Activated CD8-positive, alpha-beta T cell treated with anti-CD3 and anti-CD28 coated beads for 36 hours (primary cell): ENCODE data around the gene TMEM184A. TPM values are rescaled to one million over a fixed set of nuclear protein-coding genes. Genes with fewer than 3 reads are reported as not detected.

ENCODE experiments used
- ATAC-seq: fragments of 200-7000 bp; cut with Tn5 transposase; one replicate; pipeline ENCODE4 v1.10.0; 2021; ENCODE audit warnings: mild to moderate bottlenecking, moderate library complexity
- CTCF ChIA-PET: fragments of 350-600 bp; sonication (Branson Sonifier 250); formaldehyde crosslinking; loops from one replicate; lab custom pipeline; 2021; ENCODE audit warnings: antibody characterized with exemption; lab: Charles Lee
- POLR2A ChIA-PET: fragments of 350-600 bp; sonication (Branson Sonifier 250); formaldehyde crosslinking; loops from one replicate; lab custom pipeline; 2021; ENCODE audit warnings: antibody characterized with exemption; lab: Charles Lee
- DNase-seq: peaks from one replicate; pipeline ENCODE4 v3.0.0-alpha.2; 2020
- H3K27ac Mint-ChIP-seq: one replicate; pipeline ENCODE4 v1.8.0; 2021; ENCODE audit warnings: mild to moderate bottlenecking, mixed read lengths
- H3K27me3 Mint-ChIP-seq: one replicate; pipeline ENCODE4 v1.8.0; 2021; ENCODE audit warnings: mixed read lengths
- H3K36me3 Mint-ChIP-seq: one replicate; pipeline ENCODE4 v1.8.0; 2021; ENCODE audit warnings: low read depth, mixed read lengths
- H3K4me1 Mint-ChIP-seq: one replicate; pipeline ENCODE4 v1.8.0; 2021; ENCODE audit warnings: low read depth, mixed read lengths
- H3K4me3 Mint-ChIP-seq: one replicate; pipeline ENCODE4 v1.8.0; 2021; ENCODE audit warnings: mild to moderate bottlenecking, moderate library complexity, mixed read lengths
- H3K9me3 Mint-ChIP-seq: one replicate; pipeline ENCODE4 v1.8.0; 2021; ENCODE audit warnings: mixed read lengths
- CTCF ChIP-seq: fragments of 200-600 bp; IDR thresholded peaks from one replicate; pipeline ENCODE4 v1.8.0; 2022; ENCODE audit warnings: antibody characterized with exemption, mild to moderate bottlenecking
- intact Hi-C: fragments of 100-400 bp; cut with micrococcal nuclease; formaldehyde crosslinking; loops from one replicate; pipeline ENCODE4 v1.10.0; 2022
- total RNA-seq, 2 experiments: library from RNA; stranded (reverse); gene quantifications; one replicate each; pipeline ENCODE4 v1.2.3, GENCODE V29; 2021

TMEM184A gene
- total RNA-seq = not detected

- ATAC-seq = peak; percentile 88
- ChIA-PET CTCF (interaction anchor here (0.7 to 1.1 kb wide), 3 partner anchors 22 to 51 kb away, joined by 3 to 5 read pairs (median 3); no protein-coding TSS in a partner anchor), POLR2A (interaction anchor here (0.7 kb wide), 2 partner anchors 42 to 800 kb away, joined by 3 read pairs; no protein-coding TSS in a partner anchor)
- peak; percentile 56 for TF ChIP-seq CTCF
- Mint-ChIP-seq H3K4me1 (no peaks in the 10 kb centered on the region), H3K4me3 (no peak within 1 kb of the TSS), H3K27me3 (no peaks in the 10 kb centered on the region), H3K9me3 (no peaks in the 10 kb centered on the region), H3K36me3 (no peaks in the 10 kb centered on the region), H3K27ac (no peak within 1 kb of the TSS)
- intact Hi-C loops = no loop called here
- peak; percentile 65 for DNase-seq
Observed at GRCh38 chr7:1555813-1556543, at the start of gene TMEM184A. TSS of gene TMEM184A (minus strand) at chr7:1556205. CDS start at chr7:1555484, 721 bp downstream.

- DNase-seq = no peak
Observed at GRCh38 chr7:1604383-1604782, 48.4 kb upstream of the TMEM184A start.

GRCh38 chr7:1603346-1604225 lies 47.6 kb upstream of the TMEM184A start:
- no peak for DNase-seq
- ChIA-PET CTCF (no interaction called here), POLR2A (no interaction called here)
- H3K27ac Mint-ChIP-seq = no peak overlapping the region
- intact Hi-C loops = no loop called here
- ATAC-seq = no peak
- TF ChIP-seq CTCF = no peak
- H3K27me3 Mint-ChIP-seq = peaks cover 2% of the 10 kb centered on the region
- H3K4me3 Mint-ChIP-seq = no peak overlapping the region
- H3K9me3 Mint-ChIP-seq = no peaks in the 10 kb centered on the region
- H3K36me3 Mint-ChIP-seq = no peaks in the 10 kb centered on the region
- peaks cover 3% of the 10 kb centered on the region for H3K4me1 Mint-ChIP-seq

More at GRCh38 chr7:1604383-1604782, 48.4 kb upstream of the TMEM184A start:
- TF ChIP-seq CTCF = no peak
- CTCF ChIA-PET = no interaction called here
- intact Hi-C loops = no loop called here
- Mint-ChIP-seq H3K27ac (no peak overlapping the region), H3K27me3 (peaks cover 2% of the 10 kb centered on the region), H3K4me3 (no peak overlapping the region), H3K36me3 (no peaks in the 10 kb centered on the region), H3K9me3 (no peaks in the 10 kb centered on the region), H3K4me1 (peaks cover 3% of the 10 kb centered on the region)
- no peak for ATAC-seq
- POLR2A ChIA-PET = no interaction called here

- ATAC-seq (no peak), DNase-seq (no peak)
- Mint-ChIP-seq H3K27me3 (peaks cover under 1% of the 10 kb centered on the region), H3K4me1 (peaks cover 2% of the 10 kb centered on the region), H3K27ac (no peak overlapping the region), H3K36me3 (no peaks in the 10 kb centered on the region), H3K9me3 (no peaks in the 10 kb centered on the region), H3K4me3 (no peak overlapping the region)
- TF ChIP-seq CTCF = no peak
- CTCF ChIA-PET = no interaction called here
- intact Hi-C loops = no loop called here
- POLR2A ChIA-PET = no interaction called here
Observed at GRCh38 chr7:1602386-1602785, 46.4 kb upstream of the TMEM184A start.
